ENCODE results near the gene IPO13. TPM values are rescaled to one million over a fixed set of nuclear protein-coding genes. Genes with fewer than 3 reads are reported as not detected.

IPO13 gene
- total and polyA plus RNA-seq, 10 of the 15 experiments (the other 5 are each of a cell fraction or from before 2014, with no cell fraction given), result 7.1 to 26.6 (median 15.9) TPM

DNA sequence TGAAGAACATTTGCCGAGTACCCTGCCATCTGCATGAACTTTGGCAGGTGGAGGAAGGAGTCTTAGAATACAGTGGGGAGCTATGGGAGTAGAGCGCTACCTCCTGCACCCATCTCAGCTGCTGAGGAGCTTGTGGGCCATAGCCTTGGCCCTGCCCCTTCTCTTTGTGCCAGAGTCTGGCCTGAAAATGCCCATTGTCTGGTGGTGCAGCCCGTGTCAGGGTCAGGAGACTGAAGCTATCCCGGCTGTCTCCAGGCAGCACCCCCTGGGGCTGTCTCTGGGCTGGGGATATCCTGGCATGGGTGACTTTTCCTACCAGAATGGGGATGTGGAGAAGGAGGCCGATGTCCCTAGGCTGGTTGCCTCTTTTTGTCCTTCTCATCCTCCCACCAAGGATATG lies 7.3 kb downstream of the IPO13 start:
- intact Hi-C loops (cut with micrococcal nuclease; ENCODE audit: unreplicated experiment), result no loop called here
- SMC1A ChIA-PET (ENCODE audit: uncharacterized antibody, unreplicated experiment), result interaction anchor here (0.8 to 1.7 kb wide), 5 partner anchors 19 to 190 kb away, joined by 3 to 8 read pairs (median 3); no protein-coding TSS in a partner anchor
- Histone ChIP-seq H3K9me3 (replicated peaks; ENCODE audit: control insufficient read depth, insufficient read depth, low read length) (no peaks in the 10 kb centered on the region), H3K4me2 (ENCODE audit: control insufficient read depth, insufficient read depth) (no peak overlapping the region), H3K4me1 (ENCODE audit: control insufficient read depth, insufficient read depth, low read length) (no peaks in the 10 kb centered on the region), H3K9ac (ENCODE audit: control insufficient read depth, insufficient read depth, low read length) (no peak overlapping the region), H3K4me3 (no peak overlapping the region), H3K27ac (ENCODE audit: control insufficient read depth, insufficient read depth) (no peak overlapping the region), H4K20me1 (ENCODE audit: control insufficient read depth, insufficient read depth) (no peaks in the 10 kb centered on the region), H3K27me3 (replicated peaks in 1 of 2; ENCODE audit: control insufficient read depth in 2 of 2, insufficient read depth in 2 of 2, low read length in 1 of 2) (no peaks in the 10 kb centered on the region), H3K79me2 (ENCODE audit: control insufficient read depth, insufficient read depth, low read length) (no peaks in the 10 kb centered on the region), H3K36me3 (ENCODE audit: control insufficient read depth in 2 of 2, insufficient read depth in 2 of 2, low read length in 1 of 2) (peaks cover 0 to 16% of the 10 kb centered on the region in 2 experiments; a peak in 1 of 4 replicates), H2AFZ (ENCODE audit: control insufficient read depth, low read depth, low read length) (no peak overlapping the region)
- POLR2A ChIA-PET, result no interaction called here
- FAIRE-seq (no peak), DNase-seq (ENCODE audit: low read depth, low spot score) (no peak), ATAC-seq (no peak)
- no TSS peak for BruUV-seq (replicated peaks)
- TF ChIP-seq, protein P1, sequence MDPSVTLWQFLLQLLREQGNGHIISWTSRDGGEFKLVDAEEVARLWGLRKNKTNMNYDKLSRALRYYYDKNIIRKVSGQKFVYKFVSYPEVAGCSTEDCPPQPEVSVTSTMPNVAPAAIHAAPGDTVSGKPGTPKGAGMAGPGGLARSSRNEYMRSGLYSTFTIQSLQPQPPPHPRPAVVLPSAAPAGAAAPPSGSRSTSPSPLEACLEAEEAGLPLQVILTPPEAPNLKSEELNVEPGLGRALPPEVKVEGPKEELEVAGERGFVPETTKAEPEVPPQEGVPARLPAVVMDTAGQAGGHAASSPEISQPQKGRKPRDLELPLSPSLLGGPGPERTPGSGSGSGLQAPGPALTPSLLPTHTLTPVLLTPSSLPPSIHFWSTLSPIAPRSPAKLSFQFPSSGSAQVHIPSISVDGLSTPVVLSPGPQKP (IDR thresholded peaks at IDR 0.05; ENCODE audit: low read depth, low read length), result no peak
- TF ChIP-seq SPI1 (IDR thresholded peaks at IDR 0.05; ENCODE audit: borderline replicate concordance, insufficient read depth, low read depth, low read length) (no peak), FOXM1 (IDR thresholded peaks at IDR 0.05; ENCODE audit: low read depth, low read length) (no peak), SMC3 (IDR thresholded peaks at IDR 0.05; ENCODE audit: borderline replicate concordance, low read length) (no peak), MTA2 (IDR thresholded peaks at IDR 0.05; ENCODE audit: low read depth) (no peak), EP300 (IDR thresholded peaks at IDR 0.05; ENCODE audit: borderline replicate concordance in 1 of 2, control insufficient read depth in 1 of 2, low read depth in 2 of 2, low read length in 2 of 2) (no peak)
- TF ChIP-seq, protein P2, sequence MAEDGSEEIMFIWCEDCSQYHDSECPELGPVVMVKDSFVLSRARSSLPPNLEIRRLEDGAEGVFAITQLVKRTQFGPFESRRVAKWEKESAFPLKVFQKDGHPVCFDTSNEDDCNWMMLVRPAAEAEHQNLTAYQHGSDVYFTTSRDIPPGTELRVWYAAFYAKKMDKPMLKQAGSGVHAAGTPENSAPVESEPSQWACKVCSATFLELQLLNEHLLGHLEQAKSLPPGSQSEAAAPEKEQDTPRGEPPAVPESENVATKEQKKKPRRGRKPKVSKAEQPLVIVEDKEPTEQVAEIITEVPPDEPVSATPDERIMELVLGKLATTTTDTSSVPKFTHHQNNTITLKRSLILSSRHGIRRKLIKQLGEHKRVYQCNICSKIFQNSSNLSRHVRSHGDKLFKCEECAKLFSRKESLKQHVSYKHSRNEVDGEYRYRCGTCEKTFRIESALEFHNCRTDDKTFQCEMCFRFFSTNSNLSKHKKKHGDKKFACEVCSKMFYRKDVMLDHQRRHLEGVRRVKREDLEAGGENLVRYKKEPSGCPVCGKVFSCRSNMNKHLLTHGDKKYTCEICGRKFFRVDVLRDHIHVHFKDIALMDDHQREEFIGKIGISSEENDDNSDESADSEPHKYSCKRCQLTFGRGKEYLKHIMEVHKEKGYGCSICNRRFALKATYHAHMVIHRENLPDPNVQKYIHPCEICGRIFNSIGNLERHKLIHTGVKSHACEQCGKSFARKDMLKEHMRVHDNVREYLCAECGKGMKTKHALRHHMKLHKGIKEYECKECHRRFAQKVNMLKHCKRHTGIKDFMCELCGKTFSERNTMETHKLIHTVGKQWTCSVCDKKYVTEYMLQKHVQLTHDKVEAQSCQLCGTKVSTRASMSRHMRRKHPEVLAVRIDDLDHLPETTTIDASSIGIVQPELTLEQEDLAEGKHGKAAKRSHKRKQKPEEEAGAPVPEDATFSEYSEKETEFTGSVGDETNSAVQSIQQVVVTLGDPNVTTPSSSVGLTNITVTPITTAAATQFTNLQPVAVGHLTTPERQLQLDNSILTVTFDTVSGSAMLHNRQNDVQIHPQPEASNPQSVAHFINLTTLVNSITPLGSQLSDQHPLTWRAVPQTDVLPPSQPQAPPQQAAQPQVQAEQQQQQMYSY (CRISPR knock-in tag; IDR thresholded peaks at IDR 0.05), result no peak
- WGBS (ENCODE audit: insufficient coverage, insufficient replicate concordance, low lambda C conversion rate, missing lambda C conversion rate), result 90% methylated on average over 5 of the region's 5 CpGs
- RAD21 ChIA-PET (ENCODE audit: unreplicated experiment), result no interaction called here
- CTCF ChIA-PET, result interaction anchor here (0.7 kb wide), 1 partner anchor 8 kb away, joined by 3 read pairs; no protein-coding TSS in a partner anchor
- in situ Hi-C loops (cut with MboI), result no loop called here

Measured in GM12878 (cell line).